ENCODE data around the gene KCNQ1OT1. TPM values are rescaled to one million over a fixed set of nuclear protein-coding genes. Genes with fewer than 3 reads are reported as not detected.

The KCNQ1OT1 gene
- total RNA-seq, 3 donors from 2014 or later = 0.18 to 0.20 (median 0.19) TPM

- no peaks in the 10 kb centered on the region for H3K36me3 Mint-ChIP-seq (ENCODE audit: insufficient read depth)
- DNase-seq = no peak
- no peaks in the 10 kb centered on the region for H3K27me3 Mint-ChIP-seq (ENCODE audit: low read depth)
- no peaks in the 10 kb centered on the region for H3K4me1 Mint-ChIP-seq (ENCODE audit: low read depth)
- H3K4me3 Mint-ChIP-seq = no peak overlapping the region
- ATAC-seq = no peak
- no peaks in the 10 kb centered on the region for H3K9me3 Mint-ChIP-seq
Measured at GRCh38 chr11:2730272-2731129, 30.7 kb upstream of the KCNQ1OT1 start.

GRCh38 chr11:2729841-2730240 is 30.0 kb upstream of the KCNQ1OT1 start:
- no peaks in the 10 kb centered on the region for H3K36me3 Mint-ChIP-seq (ENCODE audit: insufficient read depth)
- no peaks in the 10 kb centered on the region for H3K4me1 Mint-ChIP-seq (ENCODE audit: low read depth)
- no peak overlapping the region for H3K4me3 Mint-ChIP-seq
- no peak for ATAC-seq
- no peaks in the 10 kb centered on the region for H3K27me3 Mint-ChIP-seq (ENCODE audit: low read depth)
- no peaks in the 10 kb centered on the region for H3K9me3 Mint-ChIP-seq
- DNase-seq = no peak

DNA sequence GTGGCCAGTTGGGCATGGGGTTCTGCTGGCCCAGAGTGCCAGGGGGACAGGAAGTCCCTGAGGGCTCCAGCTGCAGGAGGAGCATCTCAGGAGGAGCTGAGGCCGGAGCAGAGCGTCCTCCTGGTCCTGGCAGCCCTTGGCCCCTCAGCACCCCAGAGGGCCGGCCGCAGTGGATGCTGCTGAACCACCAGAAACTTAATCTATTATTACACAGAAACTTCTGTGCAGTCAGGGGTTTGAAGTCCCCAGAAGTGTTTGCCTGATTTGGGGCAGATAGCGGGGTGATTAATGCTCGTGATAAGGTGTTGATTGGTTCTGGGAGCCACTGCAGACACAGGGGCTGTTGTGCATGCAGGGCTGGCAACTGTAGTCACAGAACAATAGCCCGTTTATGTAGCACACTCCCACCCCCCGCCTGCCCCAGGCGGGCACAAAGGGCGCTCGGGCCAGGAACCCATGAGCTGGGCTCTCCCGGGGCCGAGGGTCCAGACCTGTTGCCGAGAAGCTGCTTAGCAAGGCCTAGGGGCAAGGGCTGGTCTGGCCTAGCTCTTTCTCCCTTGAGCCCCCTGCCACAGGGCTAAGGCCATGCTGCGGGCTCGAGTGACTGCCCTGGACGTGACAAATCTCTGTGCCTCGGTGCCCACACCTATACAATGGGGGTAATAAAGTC is 29.0 kb upstream of the KCNQ1OT1 start:
- no peak for ATAC-seq
- no peak for DNase-seq
- no peaks in the 10 kb centered on the region for H3K27me3 Mint-ChIP-seq (ENCODE audit: low read depth)
- H3K36me3 Mint-ChIP-seq (ENCODE audit: insufficient read depth) = no peaks in the 10 kb centered on the region
- no peaks in the 10 kb centered on the region for H3K9me3 Mint-ChIP-seq
- no peak overlapping the region for H3K4me3 Mint-ChIP-seq
- H3K4me1 Mint-ChIP-seq (ENCODE audit: low read depth) = no peaks in the 10 kb centered on the region

DNA sequence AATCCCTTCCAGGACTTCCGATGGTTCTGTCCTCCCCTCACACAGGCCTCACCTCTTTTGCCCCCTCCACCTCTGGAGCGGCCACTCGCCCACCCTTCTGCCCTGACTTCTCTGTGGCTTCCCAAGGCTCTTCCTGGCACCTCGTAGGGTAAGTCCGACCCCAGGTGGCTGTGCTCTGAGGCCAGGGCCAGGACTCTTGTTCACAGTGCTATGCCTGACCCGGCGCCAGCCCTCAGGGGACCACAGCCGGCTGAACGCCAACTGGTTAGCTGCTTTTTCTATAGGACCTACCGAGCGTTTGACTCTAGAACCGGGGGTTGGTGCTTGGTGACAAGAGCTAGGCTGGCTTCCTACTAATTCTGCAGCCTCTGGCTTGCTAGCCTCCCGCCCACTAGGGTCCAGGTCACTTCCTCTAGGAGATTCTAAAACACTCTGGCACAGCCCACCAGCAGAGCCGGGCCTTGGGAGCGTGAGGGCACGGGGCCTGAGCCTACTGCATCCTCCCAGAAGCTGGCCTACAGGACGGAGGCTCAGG is 28.4 kb upstream of the KCNQ1OT1 start:
- DNase-seq (no peak), ATAC-seq (no peak)
- H3K4me3 Mint-ChIP-seq = no peak overlapping the region
- no peaks in the 10 kb centered on the region for H3K9me3 Mint-ChIP-seq
- no peaks in the 10 kb centered on the region for H3K4me1 Mint-ChIP-seq (ENCODE audit: low read depth)
- no peaks in the 10 kb centered on the region for H3K36me3 Mint-ChIP-seq (ENCODE audit: insufficient read depth)
- no peaks in the 10 kb centered on the region for H3K27me3 Mint-ChIP-seq (ENCODE audit: low read depth)

DNA sequence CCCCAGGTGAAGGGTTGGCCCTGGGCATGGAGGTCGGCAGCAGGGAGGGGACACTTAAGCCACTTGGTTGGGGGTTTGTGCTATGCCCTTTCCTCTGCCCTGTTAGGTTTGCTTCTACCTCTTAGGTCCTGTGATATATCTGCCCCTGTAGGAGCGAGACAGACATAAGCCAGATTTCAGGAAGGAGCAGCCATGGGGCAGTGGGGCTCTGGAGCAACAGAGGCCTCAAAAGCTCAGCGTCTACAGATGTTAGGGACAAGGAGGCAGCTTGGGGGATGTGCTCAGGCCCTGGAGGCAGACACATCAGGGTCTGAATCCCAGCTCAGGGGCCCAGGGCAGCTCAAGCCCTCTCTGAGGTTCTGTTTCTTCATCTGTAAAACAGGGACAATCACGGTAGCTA is 27.2 kb upstream of the KCNQ1OT1 start:
- Mint-ChIP-seq H3K4me3 (no peak overlapping the region), H3K27me3 (ENCODE audit: low read depth) (no peaks in the 10 kb centered on the region), H3K9me3 (no peaks in the 10 kb centered on the region), H3K36me3 (ENCODE audit: insufficient read depth) (no peaks in the 10 kb centered on the region), H3K4me1 (ENCODE audit: low read depth) (no peaks in the 10 kb centered on the region)
- DNase-seq (no peak), ATAC-seq (no peak)

DNA sequence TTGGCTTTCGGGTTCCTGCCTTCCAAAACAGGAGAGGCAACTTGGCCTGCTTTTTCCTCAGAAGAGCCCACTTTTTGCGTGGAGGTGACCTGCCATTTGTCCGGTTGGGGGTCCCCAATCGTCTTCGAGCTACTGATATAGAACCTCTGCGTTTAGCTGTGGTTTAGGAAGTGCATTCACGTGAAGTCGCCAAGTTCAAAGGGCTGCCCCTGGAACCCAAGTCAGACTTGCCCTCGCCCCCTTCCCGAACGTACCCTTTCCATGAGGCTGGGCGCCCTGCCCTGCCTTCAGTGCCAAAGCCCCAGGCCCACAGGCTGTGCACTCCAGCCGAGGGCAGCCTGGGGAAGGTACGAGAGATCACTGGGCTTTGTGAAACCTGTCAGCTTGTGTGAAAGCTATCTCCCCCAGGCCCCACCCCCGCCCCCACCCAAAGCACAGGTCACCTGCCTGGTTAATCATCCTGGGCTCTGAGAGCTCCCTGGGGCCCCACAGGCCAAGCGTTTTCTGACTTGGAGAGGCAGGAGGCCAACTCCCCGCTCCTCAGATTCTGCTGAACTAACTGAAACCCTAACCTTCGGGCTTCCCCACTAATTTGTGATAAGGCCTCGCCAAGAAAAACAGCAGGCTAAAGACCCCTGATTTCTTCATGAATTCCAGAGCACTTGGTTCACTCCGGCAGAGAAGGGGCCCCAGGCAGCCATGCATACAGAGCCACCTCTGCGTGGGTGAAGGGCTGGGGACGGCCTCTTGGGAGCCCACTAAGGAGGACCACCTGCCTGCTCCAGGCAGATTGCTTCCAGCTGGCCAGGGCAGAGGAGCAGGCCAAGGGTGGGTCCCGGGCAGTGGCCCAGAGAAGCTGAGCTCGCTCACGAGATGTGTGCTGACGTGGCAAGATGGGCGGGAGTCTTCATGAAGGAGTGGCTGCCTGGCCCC is 25.8 kb upstream of the KCNQ1OT1 start:
- Mint-ChIP-seq H3K36me3 (ENCODE audit: insufficient read depth) (no peaks in the 10 kb centered on the region), H3K4me1 (ENCODE audit: low read depth) (no peaks in the 10 kb centered on the region), H3K9me3 (no peaks in the 10 kb centered on the region), H3K27me3 (ENCODE audit: low read depth) (no peaks in the 10 kb centered on the region), H3K4me3 (no peak overlapping the region)
- DNase-seq (no peak), ATAC-seq (no peak)

- Mint-ChIP-seq H3K36me3 (ENCODE audit: insufficient read depth) (no peaks in the 10 kb centered on the region), H3K9me3 (no peaks in the 10 kb centered on the region), H3K4me1 (ENCODE audit: low read depth) (no peaks in the 10 kb centered on the region), H3K4me3 (no peak overlapping the region), H3K27me3 (ENCODE audit: low read depth) (no peaks in the 10 kb centered on the region)
- ATAC-seq = no peak
- DNase-seq = no peak
Measured at GRCh38 chr11:2724653-2725367, 25.0 kb upstream of the KCNQ1OT1 start.

DNA sequence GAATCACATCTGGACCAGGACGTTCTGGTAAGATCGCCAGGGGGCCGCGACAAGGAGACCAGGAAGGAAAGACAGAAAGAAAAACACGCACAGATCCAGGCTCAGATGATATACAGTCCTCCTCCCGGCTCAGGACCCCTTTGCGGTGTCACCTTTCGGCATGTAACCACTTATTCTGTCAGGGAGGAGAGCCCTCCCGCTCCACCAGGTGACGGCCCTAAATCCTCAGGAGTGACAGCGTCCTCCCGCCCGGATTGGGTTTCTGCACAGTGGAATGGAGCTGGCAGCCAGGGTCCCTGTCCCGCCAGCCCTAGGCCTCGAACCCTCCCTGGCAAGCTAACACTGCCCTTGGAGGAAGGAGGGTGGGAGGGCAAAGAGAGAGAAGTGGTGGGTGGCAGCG is 24.3 kb upstream of the KCNQ1OT1 start:
- ATAC-seq = no peak
- no peaks in the 10 kb centered on the region for H3K36me3 Mint-ChIP-seq (ENCODE audit: insufficient read depth)
- H3K27me3 Mint-ChIP-seq (ENCODE audit: low read depth) = no peaks in the 10 kb centered on the region
- no peaks in the 10 kb centered on the region for H3K9me3 Mint-ChIP-seq
- no peak overlapping the region for H3K4me3 Mint-ChIP-seq
- H3K4me1 Mint-ChIP-seq (ENCODE audit: low read depth) = no peaks in the 10 kb centered on the region
- no peak for DNase-seq

- Mint-ChIP-seq H3K27me3 (ENCODE audit: low read depth) (no peaks in the 10 kb centered on the region), H3K9me3 (no peaks in the 10 kb centered on the region), H3K4me3 (no peak overlapping the region), H3K36me3 (ENCODE audit: insufficient read depth) (no peaks in the 10 kb centered on the region), H3K4me1 (ENCODE audit: low read depth) (no peaks in the 10 kb centered on the region)
- DNase-seq = no peak
- no peak for ATAC-seq
Measured at GRCh38 chr11:2722955-2723354, 23.2 kb upstream of the KCNQ1OT1 start.

DNA sequence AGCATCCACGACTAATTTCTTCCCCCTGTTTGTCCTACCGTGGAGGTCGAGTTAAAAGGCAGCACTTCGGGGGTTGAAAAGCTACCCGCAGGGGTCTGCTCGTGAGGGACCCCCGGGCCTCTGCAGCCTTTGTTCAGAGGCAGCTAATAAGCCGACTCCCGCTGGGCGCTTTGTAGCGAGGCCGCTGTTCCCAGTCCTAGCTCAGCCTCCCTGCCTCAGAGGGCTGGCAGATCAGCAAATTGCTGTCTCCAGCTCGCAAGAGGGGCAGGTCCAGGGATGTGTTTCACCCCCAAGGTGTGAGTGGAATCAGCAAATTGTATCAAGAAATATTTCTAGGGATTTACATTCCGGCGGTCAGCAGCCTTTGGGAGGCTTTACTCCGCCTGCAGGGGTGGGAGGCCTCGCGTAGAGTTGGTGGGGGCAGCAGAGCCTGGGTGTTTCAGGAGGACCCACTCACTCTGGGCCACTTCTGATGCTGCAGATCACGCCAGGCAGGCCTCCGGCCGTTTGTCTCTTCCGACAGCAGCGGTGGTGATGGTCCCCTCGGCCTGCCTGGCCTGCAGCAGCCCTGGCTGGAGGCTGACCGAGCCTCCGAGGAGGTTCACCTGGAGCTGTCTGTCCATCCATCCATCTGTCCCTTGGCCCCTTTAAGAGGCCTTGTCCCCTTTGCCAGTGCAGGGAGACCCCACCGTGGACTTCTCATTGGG is 21.6 kb upstream of the KCNQ1OT1 start:
- no peak for DNase-seq
- ATAC-seq = no peak
- Mint-ChIP-seq H3K9me3 (no peaks in the 10 kb centered on the region), H3K4me3 (no peak overlapping the region), H3K4me1 (ENCODE audit: low read depth) (no peaks in the 10 kb centered on the region), H3K27me3 (ENCODE audit: low read depth) (no peaks in the 10 kb centered on the region), H3K36me3 (ENCODE audit: insufficient read depth) (no peaks in the 10 kb centered on the region)

GRCh38 chr11:2719831-2720590 is 20.2 kb upstream of the KCNQ1OT1 start:
- DNase-seq (no peak), ATAC-seq (no peak)
- H3K4me1 Mint-ChIP-seq (ENCODE audit: low read depth) = no peaks in the 10 kb centered on the region
- peaks cover 2% of the 10 kb centered on the region for H3K36me3 Mint-ChIP-seq (ENCODE audit: insufficient read depth)
- no peaks in the 10 kb centered on the region for H3K9me3 Mint-ChIP-seq
- no peak overlapping the region for H3K4me3 Mint-ChIP-seq
- H3K27me3 Mint-ChIP-seq (ENCODE audit: low read depth) = no peaks in the 10 kb centered on the region

DNA sequence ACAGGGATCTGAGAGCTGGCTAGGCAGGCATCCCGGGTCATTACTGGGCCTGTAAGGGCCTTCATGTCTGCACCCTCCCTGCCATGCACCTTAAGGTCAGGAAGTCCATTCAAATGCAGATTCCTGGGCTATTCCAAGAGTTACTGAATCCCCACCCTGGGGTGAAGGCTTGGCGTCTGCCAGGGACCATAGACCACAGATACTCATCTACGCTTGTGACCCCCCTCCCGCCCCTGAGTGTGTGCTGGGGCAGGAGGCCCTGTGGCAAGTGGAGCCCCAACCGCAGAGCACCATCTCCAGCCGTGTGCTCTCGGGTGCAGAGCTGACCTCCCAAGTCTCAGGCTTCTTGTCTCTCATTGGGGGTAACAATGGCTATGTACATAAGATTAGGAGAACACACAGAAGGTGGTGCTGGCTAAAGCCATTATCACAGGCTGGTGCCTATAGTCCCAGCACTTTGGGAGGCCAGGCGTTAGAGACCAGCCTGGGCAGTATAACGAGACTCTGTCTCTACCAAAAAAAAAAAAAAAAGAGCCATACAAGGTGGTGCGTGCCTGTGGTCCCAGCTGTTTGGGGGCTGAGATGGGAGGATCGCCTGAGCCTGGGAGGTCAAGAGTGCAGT is 19.1 kb upstream of the KCNQ1OT1 start:
- ATAC-seq (no peak), DNase-seq (no peak)
- Mint-ChIP-seq H3K9me3 (no peaks in the 10 kb centered on the region), H3K27me3 (ENCODE audit: low read depth) (no peaks in the 10 kb centered on the region), H3K36me3 (ENCODE audit: insufficient read depth) (peaks cover 2% of the 10 kb centered on the region), H3K4me1 (ENCODE audit: low read depth) (no peaks in the 10 kb centered on the region), H3K4me3 (no peak overlapping the region)
